Measurements from ENCODE around the gene ARID3A.

ARID3A gene

DNA sequence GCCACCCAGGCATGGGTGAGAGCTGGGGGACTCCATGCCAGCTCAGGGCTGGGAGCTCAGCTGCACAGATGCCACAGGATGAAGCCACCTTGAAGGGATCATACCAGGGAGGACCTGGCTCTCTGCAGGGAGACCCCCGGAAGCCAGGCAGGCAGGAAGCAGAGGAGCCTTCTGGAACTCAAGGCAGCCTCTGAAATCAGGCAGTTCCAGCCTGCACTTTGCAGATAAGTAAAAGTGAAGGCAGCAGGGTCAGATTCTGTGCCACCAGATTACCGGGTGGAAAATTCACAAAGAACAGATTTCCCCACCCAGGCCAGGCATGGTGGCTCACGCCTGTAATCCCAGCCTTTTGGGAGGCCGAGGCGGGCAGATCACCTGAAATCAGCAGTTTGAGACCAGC lies 92.6 kb downstream of the ARID3A start:
- H3K4ac ChIP-seq (ENCODE audit: low read length): no peak overlapping the region
- DNase-seq (ENCODE audit: low spot score): no peak
- no peak overlapping the region for H2BK15ac ChIP-seq (ENCODE audit: low read length)
- no peak overlapping the region for H3K23ac ChIP-seq (ENCODE audit: low read depth, low read length, poor library complexity)
- H3K27me3 ChIP-seq (ENCODE audit: control insufficient read depth in 3 of 3, insufficient read depth in 3 of 3, low read depth in 1 of 3, low read length in 3 of 3): no peaks in the 10 kb centered on the region
- H3K36me3 ChIP-seq (replicated peaks in 1 of 2; ENCODE audit: control insufficient read depth in 2 of 2, insufficient read depth in 2 of 2, low read length in 2 of 2): peaks cover 6 to 27% of the 10 kb centered on the region in 2 donors
- H3K14ac ChIP-seq (ENCODE audit: low read length): no peak overlapping the region
- no peak overlapping the region for H3K9ac ChIP-seq (ENCODE audit: low read depth, low read length, poor library complexity)
- no peak overlapping the region for H4K8ac ChIP-seq (ENCODE audit: low read depth, low read length)
- H3K4me2 ChIP-seq (ENCODE audit: insufficient read depth, low read length, poor library complexity, severe bottlenecking): no peak overlapping the region
- no peak overlapping the region for H3K18ac ChIP-seq (ENCODE audit: low read length)
- peak overlapping the region in 1 of 2 donors; percentile 0 for H3K4me3 ChIP-seq (ENCODE audit: low read length in 2 of 2)
- H2AK5ac ChIP-seq (ENCODE audit: low read depth, low read length): no peak overlapping the region
- no peak overlapping the region for H3K27ac ChIP-seq (replicated peaks; ENCODE audit: low read length)
- no peak overlapping the region for H2AFZ ChIP-seq (ENCODE audit: low read length)
- no peak overlapping the region for H2BK12ac ChIP-seq (ENCODE audit: low read length)
- H4K91ac ChIP-seq (ENCODE audit: low read depth, low read length, poor library complexity): no peak overlapping the region
- peaks cover 24 to 37% of the 10 kb centered on the region in 2 donors for H3K4me1 ChIP-seq (ENCODE audit: control insufficient read depth in 2 of 2, insufficient read depth in 1 of 2, low read depth in 1 of 2, low read length in 2 of 2)
- H2BK5ac ChIP-seq (ENCODE audit: low read length): no peak overlapping the region
- H3K79me1 ChIP-seq (ENCODE audit: low read depth, low read length): peaks cover 55% of the 10 kb centered on the region
- no CpG with 5 or more reads among the region's 5 CpGs for WGBS, 2 donors (ENCODE audit: extremely low coverage in 2 of 2, insufficient read length in 2 of 2, insufficient replicate concordance in 1 of 2)
- H2BK120ac ChIP-seq (ENCODE audit: low read depth, low read length): no peak overlapping the region
- H3K9me3 ChIP-seq (replicated peaks in 1 of 2; ENCODE audit: control insufficient read depth in 2 of 2, insufficient read depth in 1 of 2, low read depth in 1 of 2, low read length in 2 of 2): no peaks in the 10 kb centered on the region

DNA sequence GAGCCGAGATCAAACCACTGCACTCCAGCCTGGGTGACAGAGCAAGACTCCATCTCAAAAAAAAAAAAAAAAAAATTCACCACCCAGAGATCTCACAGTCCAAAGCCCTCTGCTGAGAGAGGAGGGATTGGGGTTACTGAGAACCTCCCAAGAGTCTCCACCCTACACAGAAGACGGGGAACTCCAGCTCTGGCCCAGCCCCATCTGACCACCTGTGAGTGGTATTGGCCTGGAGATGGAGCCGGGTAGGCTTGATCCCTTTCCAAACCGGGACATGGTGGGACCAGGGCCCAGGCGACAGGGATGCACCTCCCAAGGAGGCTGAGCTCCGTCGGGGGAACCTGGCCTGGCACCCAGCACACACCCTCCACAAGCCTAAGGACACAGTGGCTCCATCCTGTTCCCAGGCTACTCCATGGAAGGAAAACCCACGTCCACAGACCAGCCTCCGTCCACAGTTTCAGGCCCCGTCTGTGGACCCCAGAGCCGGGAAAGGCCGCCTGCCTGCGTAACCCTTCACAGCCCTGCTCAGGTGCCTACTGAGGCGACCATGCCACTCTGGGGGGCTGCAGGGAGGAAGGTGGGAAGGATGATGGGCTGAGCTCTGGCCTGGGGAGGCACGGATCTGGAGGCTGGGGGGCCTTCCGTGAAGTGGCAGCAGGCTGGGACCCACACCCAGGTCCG lies 93.2 kb downstream of the ARID3A start:
- no peak for DNase-seq (ENCODE audit: low spot score)
- no peak overlapping the region for H3K4ac ChIP-seq (ENCODE audit: low read length)
- H4K8ac ChIP-seq (ENCODE audit: low read depth, low read length): peak overlapping the region; percentile 17
- H2BK12ac ChIP-seq (ENCODE audit: low read length): no peak overlapping the region
- peak overlapping the region; percentile 94 for H3K23ac ChIP-seq (ENCODE audit: low read depth, low read length, poor library complexity)
- no peak overlapping the region for H3K27ac ChIP-seq (replicated peaks; ENCODE audit: low read length)
- no peaks in the 10 kb centered on the region for H3K27me3 ChIP-seq (ENCODE audit: control insufficient read depth in 3 of 3, insufficient read depth in 3 of 3, low read depth in 1 of 3, low read length in 3 of 3)
- H3K9me3 ChIP-seq (replicated peaks in 1 of 2; ENCODE audit: control insufficient read depth in 2 of 2, insufficient read depth in 1 of 2, low read depth in 1 of 2, low read length in 2 of 2): no peaks in the 10 kb centered on the region
- H2BK15ac ChIP-seq (ENCODE audit: low read length): no peak overlapping the region
- peaks cover 24 to 37% of the 10 kb centered on the region in 2 donors for H3K4me1 ChIP-seq (ENCODE audit: control insufficient read depth in 2 of 2, insufficient read depth in 1 of 2, low read depth in 1 of 2, low read length in 2 of 2)
- H3K4me3 ChIP-seq (ENCODE audit: low read length in 2 of 2): peak overlapping the region; percentile 27 to 98
- H2BK120ac ChIP-seq (ENCODE audit: low read depth, low read length): no peak overlapping the region
- no peak overlapping the region for H2AK5ac ChIP-seq (ENCODE audit: low read depth, low read length)
- H2AFZ ChIP-seq (ENCODE audit: low read length): no peak overlapping the region
- H3K14ac ChIP-seq (ENCODE audit: low read length): no peak overlapping the region
- peak overlapping the region; percentile 0 for H2BK5ac ChIP-seq (ENCODE audit: low read length)
- no peak overlapping the region for H3K18ac ChIP-seq (ENCODE audit: low read length)
- H3K79me1 ChIP-seq (ENCODE audit: low read depth, low read length): peaks cover 51% of the 10 kb centered on the region
- no peak overlapping the region for H4K91ac ChIP-seq (ENCODE audit: low read depth, low read length, poor library complexity)
- H3K4me2 ChIP-seq (ENCODE audit: insufficient read depth, low read length, poor library complexity, severe bottlenecking): peak overlapping the region; percentile 75
- H3K9ac ChIP-seq (ENCODE audit: low read depth, low read length, poor library complexity): peak overlapping the region; percentile 98
- peaks cover 2 to 20% of the 10 kb centered on the region in 2 donors for H3K36me3 ChIP-seq (replicated peaks in 1 of 2; ENCODE audit: control insufficient read depth in 2 of 2, insufficient read depth in 2 of 2, low read length in 2 of 2)
- no CpG with 5 or more reads among the region's 17 CpGs for WGBS, 2 donors (ENCODE audit: extremely low coverage in 2 of 2, insufficient read length in 2 of 2, insufficient replicate concordance in 1 of 2)

DNA sequence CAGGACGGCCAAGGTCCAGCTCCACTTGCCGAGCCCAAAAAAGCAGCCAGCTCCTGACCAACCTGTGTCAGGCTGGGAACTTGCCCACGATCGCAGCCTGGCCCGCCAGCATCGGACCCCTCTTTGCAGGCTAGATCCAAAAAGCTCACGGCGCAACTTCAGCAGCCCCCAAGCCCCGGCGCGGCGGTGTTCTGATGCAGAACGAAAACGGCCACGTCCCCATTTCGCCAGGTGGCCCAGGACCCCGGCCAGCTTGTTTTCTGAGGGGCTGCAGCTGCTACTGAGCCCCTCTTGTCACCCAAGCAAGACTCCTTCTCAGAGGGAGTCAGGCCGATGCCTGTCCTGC lies 93.8 kb downstream of the ARID3A start:
- peak overlapping the region; percentile 0 for H2BK5ac ChIP-seq (ENCODE audit: low read length)
- no peak overlapping the region for H3K4ac ChIP-seq (ENCODE audit: low read length)
- peak overlapping the region; percentile 98 for H3K9ac ChIP-seq (ENCODE audit: low read depth, low read length, poor library complexity)
- H2BK12ac ChIP-seq (ENCODE audit: low read length): no peak overlapping the region
- H3K23ac ChIP-seq (ENCODE audit: low read depth, low read length, poor library complexity): peak overlapping the region; percentile 94
- no peaks in the 10 kb centered on the region for H3K27me3 ChIP-seq (ENCODE audit: control insufficient read depth in 3 of 3, insufficient read depth in 3 of 3, low read depth in 1 of 3, low read length in 3 of 3)
- DNase-seq (ENCODE audit: low spot score): no peak
- peak overlapping the region; percentile 88 to 98 for H3K4me3 ChIP-seq (ENCODE audit: low read length in 2 of 2)
- H3K36me3 ChIP-seq (replicated peaks in 1 of 2; ENCODE audit: control insufficient read depth in 2 of 2, insufficient read depth in 2 of 2, low read length in 2 of 2): peaks cover 0 to 15% of the 10 kb centered on the region in 2 donors
- no peak overlapping the region for H2BK15ac ChIP-seq (ENCODE audit: low read length)
- no peak overlapping the region for H3K27ac ChIP-seq (replicated peaks; ENCODE audit: low read length)
- WGBS, 2 donors (ENCODE audit: extremely low coverage in 2 of 2, insufficient read length in 2 of 2, insufficient replicate concordance in 1 of 2): no CpG with 5 or more reads among the region's 18 CpGs
- no peak overlapping the region for H3K14ac ChIP-seq (ENCODE audit: low read length)
- H3K9me3 ChIP-seq (replicated peaks in 1 of 2; ENCODE audit: control insufficient read depth in 2 of 2, insufficient read depth in 1 of 2, low read depth in 1 of 2, low read length in 2 of 2): no peaks in the 10 kb centered on the region
- H3K4me1 ChIP-seq (ENCODE audit: control insufficient read depth in 2 of 2, insufficient read depth in 1 of 2, low read depth in 1 of 2, low read length in 2 of 2): peaks cover 24 to 37% of the 10 kb centered on the region in 2 donors
- peak overlapping the region; percentile 61 for H2BK120ac ChIP-seq (ENCODE audit: low read depth, low read length)
- no peak overlapping the region for H2AFZ ChIP-seq (ENCODE audit: low read length)
- peak overlapping the region; percentile 41 for H2AK5ac ChIP-seq (ENCODE audit: low read depth, low read length)
- H3K18ac ChIP-seq (ENCODE audit: low read length): peak overlapping the region; percentile 64
- H4K8ac ChIP-seq (ENCODE audit: low read depth, low read length): peak overlapping the region; percentile 17
- H3K79me1 ChIP-seq (ENCODE audit: low read depth, low read length): peaks cover 47% of the 10 kb centered on the region
- peak overlapping the region; percentile 75 for H3K4me2 ChIP-seq (ENCODE audit: insufficient read depth, low read length, poor library complexity, severe bottlenecking)
- peak overlapping the region; percentile 92 for H4K91ac ChIP-seq (ENCODE audit: low read depth, low read length, poor library complexity)

DNA sequence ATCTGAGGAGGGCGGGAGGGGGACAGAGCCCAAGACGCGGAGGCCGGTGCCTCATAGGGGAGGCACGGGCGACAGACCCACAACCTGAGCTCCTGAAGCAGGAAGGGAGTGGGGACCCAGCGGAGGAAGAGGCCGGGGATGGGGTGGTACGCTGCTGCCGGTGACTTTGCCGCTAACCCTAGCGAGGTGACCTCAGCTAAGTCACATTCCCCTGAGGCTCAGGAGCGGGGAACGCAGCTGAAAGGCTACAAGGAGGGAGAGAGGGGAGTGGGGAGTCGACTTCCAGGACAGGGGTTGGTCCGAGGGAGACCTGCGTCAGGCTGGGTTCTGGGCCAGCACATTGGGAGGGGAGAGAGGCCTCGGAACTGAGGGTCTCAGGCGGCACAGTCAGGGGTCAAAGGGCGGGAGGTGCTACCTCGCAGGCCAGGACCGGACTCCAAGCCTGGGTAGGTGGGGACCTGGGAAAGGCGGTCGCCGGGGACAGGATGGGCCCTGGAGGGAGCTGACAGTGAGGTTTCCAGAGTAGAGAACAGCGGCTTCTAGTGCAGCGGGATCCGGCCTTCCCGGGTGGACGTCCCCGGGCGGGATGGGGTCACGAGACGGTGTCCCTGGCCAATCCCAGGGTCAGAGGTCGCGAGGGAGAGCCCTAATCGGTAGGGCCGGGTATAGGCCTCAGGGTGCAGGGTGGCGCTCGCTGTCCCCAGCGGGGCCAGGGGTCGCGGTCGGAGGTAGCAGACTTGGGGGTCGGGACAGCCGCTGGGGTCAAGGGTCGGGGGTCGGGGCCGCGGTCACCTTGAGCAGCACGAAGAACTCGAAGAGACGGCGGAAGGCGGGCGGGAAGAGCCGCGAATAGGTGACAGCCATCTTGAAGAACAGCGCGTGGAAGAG lies 94.4 kb downstream of the ARID3A start:
- Histone ChIP-seq H3K4me1 (ENCODE audit: control insufficient read depth in 2 of 2, insufficient read depth in 1 of 2, low read depth in 1 of 2, low read length in 2 of 2) (peaks cover 24 to 37% of the 10 kb centered on the region in 2 donors), H2AFZ (ENCODE audit: low read length) (peak overlapping the region; percentile 77), H2BK12ac (ENCODE audit: low read length) (no peak overlapping the region), H2BK5ac (ENCODE audit: low read length) (peak overlapping the region; percentile 0), H3K79me1 (ENCODE audit: low read depth, low read length) (peaks cover 41% of the 10 kb centered on the region), H4K8ac (ENCODE audit: low read depth, low read length) (peak overlapping the region; percentile 50), H3K14ac (ENCODE audit: low read length) (no peak overlapping the region), H3K36me3 (replicated peaks in 1 of 2; ENCODE audit: control insufficient read depth in 2 of 2, insufficient read depth in 2 of 2, low read length in 2 of 2) (peaks cover 0 to 10% of the 10 kb centered on the region in 2 donors), H4K91ac (ENCODE audit: low read depth, low read length, poor library complexity) (peak overlapping the region; percentile 92), H3K27ac (replicated peaks; ENCODE audit: low read length) (no peak overlapping the region), H3K18ac (ENCODE audit: low read length) (peak overlapping the region; percentile 92), H3K4me2 (ENCODE audit: insufficient read depth, low read length, poor library complexity, severe bottlenecking) (peak overlapping the region; percentile 75), H3K9me3 (replicated peaks in 1 of 2; ENCODE audit: control insufficient read depth in 2 of 2, insufficient read depth in 1 of 2, low read depth in 1 of 2, low read length in 2 of 2) (no peaks in the 10 kb centered on the region), H3K9ac (ENCODE audit: low read depth, low read length, poor library complexity) (peak overlapping the region; percentile 98), H3K4ac (ENCODE audit: low read length) (no peak overlapping the region), H3K23ac (ENCODE audit: low read depth, low read length, poor library complexity) (peak overlapping the region; percentile 94), H3K4me3 (ENCODE audit: low read length in 2 of 2) (peak overlapping the region; percentile 88 to 98), H2AK5ac (ENCODE audit: low read depth, low read length) (peak overlapping the region; percentile 89), H2BK15ac (ENCODE audit: low read length) (peak overlapping the region; percentile 39), H2BK120ac (ENCODE audit: low read depth, low read length) (peak overlapping the region; percentile 61), H3K27me3 (ENCODE audit: control insufficient read depth in 3 of 3, insufficient read depth in 3 of 3, low read depth in 1 of 3, low read length in 3 of 3) (no peaks in the 10 kb centered on the region)
- DNase-seq (ENCODE audit: low spot score): no peak
- no CpG with 5 or more reads among the region's 60 CpGs for WGBS, 2 donors (ENCODE audit: extremely low coverage in 2 of 2, insufficient read length in 2 of 2, insufficient replicate concordance in 1 of 2)

Measured in neuronal stem cell (in vitro differentiated cells).